Naive thymus-derived CD8-positive, alpha-beta T cell (primary cell): ENCODE measurements around the gene LAMTOR2. TPM values are rescaled to one million over a fixed set of nuclear protein-coding genes. Genes with fewer than 3 reads are reported as not detected.
"Not testable (repeated sequence)": the region's sequence is repeated elsewhere in the genome, so short reads cannot be mapped to it uniquely, and the experiment has no call there.

Experiments used
- ATAC-seq, 2 donors: fragments of 150-1000 bp; cut with Tn5 transposase in 1 of 2; sonication (Bioruptor Pico), chemical (Tn5 transposase) in 1 of 2; 1 replicate in 1 of 2; 2 replicates in 1 of 2; pipeline ENCODE4 v1.10.0; 2021; ENCODE audit warnings: mild to moderate bottlenecking in 2 of 2, moderate library complexity in 2 of 2
- POLR2A ChIA-PET: fragments of 350-600 bp; sonication (Branson Sonifier 250); formaldehyde crosslinking; loops from one replicate; lab custom pipeline; 2021; ENCODE audit warnings: antibody characterized with exemption; lab: Charles Lee
- DNase-seq, 10 donors: peaks; one replicate each; pipeline versions ENCODE4 v3.0.0 to v3.0.0-alpha.2; 2020 to 2022
- H3K27ac Mint-ChIP-seq, 10 donors: one replicate each; pipeline ENCODE4 v1.8.0; 2020 to 2022; ENCODE audit warnings: mild to moderate bottlenecking in 10 of 10, mixed read lengths in 10 of 10, moderate library complexity in 4 of 10, inconsistent platforms in 1 of 10
- H3K27me3 Mint-ChIP-seq, 5 donors: one replicate each; pipeline ENCODE4 v1.8.0; 2021 to 2022; ENCODE audit warnings: mixed read lengths in 5 of 5
- H3K36me3 Mint-ChIP-seq, 3 donors: one replicate each; pipeline ENCODE4 v1.8.0; 2020 to 2022; ENCODE audit warnings: mixed read lengths in 3 of 3, mild to moderate bottlenecking in 2 of 3, inconsistent platforms in 1 of 3
- H3K4me1 Mint-ChIP-seq, 4 donors: one replicate each; pipeline ENCODE4 v1.8.0; 2021 to 2022; ENCODE audit warnings: mixed read lengths in 4 of 4
- H3K4me3 Mint-ChIP-seq, 10 donors: one replicate each; pipeline ENCODE4 v1.8.0; 2020 to 2022; ENCODE audit warnings: mild to moderate bottlenecking in 10 of 10, mixed read lengths in 10 of 10, moderate library complexity in 6 of 10, inconsistent platforms in 1 of 10
- H3K9me3 Mint-ChIP-seq, 9 donors: one replicate each; pipeline ENCODE4 v1.8.0; 2020 to 2022; ENCODE audit warnings: mixed read lengths in 9 of 9, mild to moderate bottlenecking in 3 of 9, inconsistent platforms in 1 of 9, moderate library complexity in 1 of 9
- polyA plus RNA-seq, 3 donors: library from polyadenylated mRNA; unstranded; fragments of 300-500 nt; fragmentation: Illumina TruSeq; gene quantifications; one replicate each; pipeline ENCODE4 v1.2.3, GENCODE V29; 2021
- total RNA-seq, 8 experiments: library from RNA in 2 of 8; stranded (reverse) in 2 of 8; gene quantifications; one replicate each; pipeline ENCODE4 v1.2.3 and lab custom pipeline; 2021 to 2026

The LAMTOR2 gene
- total and polyA plus RNA-seq, 5 experiments from 2014 or later: 22.6 to 102 (median 89.1) TPM

GRCh38 chr1:156070548-156070947 lies 16.0 kb downstream of the LAMTOR2 start:
- Mint-ChIP-seq H3K4me3 (no peak overlapping the region), H3K27me3 (peaks cover 0 to 1% (median 0%) of the 10 kb centered on the region in 5 donors), H3K9me3 (no peaks in the 10 kb centered on the region), H3K4me1 (peaks cover 3 to 9% (median 6%) of the 10 kb centered on the region in 4 donors), H3K36me3 (no peaks in the 10 kb centered on the region), H3K27ac (no peak overlapping the region)
- no peak for DNase-seq
- POLR2A ChIA-PET: no interaction called here
- no peak for ATAC-seq

GRCh38 chr1:156071332-156071816 lies 16.8 kb downstream of the LAMTOR2 start:
- H3K9me3 Mint-ChIP-seq, DNase-seq, ATAC-seq, H3K36me3 Mint-ChIP-seq, H3K4me3 Mint-ChIP-seq, H3K27ac Mint-ChIP-seq, POLR2A ChIA-PET, H3K27me3 Mint-ChIP-seq, H3K4me1 Mint-ChIP-seq: not testable (repeated sequence)

- POLR2A ChIA-PET: interaction anchor here (1.0 kb wide), 1 partner anchor 13 kb away, joined by 3 read pairs; no protein-coding TSS in a partner anchor
These were observed 17.7 kb downstream of the LAMTOR2 start for GRCh38 chr1:156072251-156072650.

GRCh38 chr1:156073110-156073687 lies 18.6 kb downstream of the LAMTOR2 start:
- H3K27me3 Mint-ChIP-seq: peaks cover 0 to 5% (median 0%) of the 10 kb centered on the region in 5 donors
- H3K27ac Mint-ChIP-seq: peak overlapping the region in 1 of 10 donors; percentile 9
- no peaks in the 10 kb centered on the region for H3K36me3 Mint-ChIP-seq
- no peak for ATAC-seq
- POLR2A ChIA-PET: interaction anchor here (1.0 kb wide), 1 partner anchor 14 kb away, joined by 3 read pairs; no protein-coding TSS in a partner anchor
- H3K4me1 Mint-ChIP-seq: peaks cover 0 to 2% (median under 1%) of the 10 kb centered on the region in 4 donors
- no peak overlapping the region for H3K4me3 Mint-ChIP-seq
- DNase-seq: no peak
- no peaks in the 10 kb centered on the region for H3K9me3 Mint-ChIP-seq

More at GRCh38 chr1:156072251-156072650, 17.7 kb downstream of the LAMTOR2 start:
- DNase-seq (no peak), ATAC-seq (no peak)
- H3K4me3 Mint-ChIP-seq: no peak overlapping the region
- H3K27ac Mint-ChIP-seq: peak overlapping the region in 1 of 10 donors; percentile 34
- peaks cover 0 to 1% (median 0%) of the 10 kb centered on the region in 5 donors for H3K27me3 Mint-ChIP-seq
- peaks cover 0 to 3% (median under 1%) of the 10 kb centered on the region in 4 donors for H3K4me1 Mint-ChIP-seq
- H3K36me3 Mint-ChIP-seq: no peaks in the 10 kb centered on the region
- no peaks in the 10 kb centered on the region for H3K9me3 Mint-ChIP-seq

GRCh38 chr1:156073740-156074139 lies 19.2 kb downstream of the LAMTOR2 start:
- DNase-seq (no peak), ATAC-seq (no peak)
- Mint-ChIP-seq H3K4me3 (no peak overlapping the region), H3K27me3 (peaks cover 0 to 5% (median 0%) of the 10 kb centered on the region in 5 donors), H3K4me1 (peaks cover 0 to 2% (median under 1%) of the 10 kb centered on the region in 4 donors), H3K36me3 (no peaks in the 10 kb centered on the region), H3K27ac (peak overlapping the region in 1 of 10 donors; percentile 9), H3K9me3 (no peaks in the 10 kb centered on the region)
- POLR2A ChIA-PET: no interaction called here

GRCh38 chr1:156074661-156075060 lies 20.1 kb downstream of the LAMTOR2 start:
- Mint-ChIP-seq H3K36me3 (no peaks in the 10 kb centered on the region), H3K4me1 (peaks cover 0 to 2% (median under 1%) of the 10 kb centered on the region in 4 donors), H3K9me3 (no peaks in the 10 kb centered on the region), H3K27me3 (peaks cover 0 to 5% (median 0%) of the 10 kb centered on the region in 5 donors), H3K4me3 (no peak overlapping the region), H3K27ac (no peak overlapping the region)
- ATAC-seq (no peak), DNase-seq (no peak)
- POLR2A ChIA-PET: no interaction called here

GRCh38 chr1:156075162-156075561 lies 20.6 kb downstream of the LAMTOR2 start:
- Mint-ChIP-seq H3K9me3 (no peaks in the 10 kb centered on the region), H3K4me1 (peaks cover 0 to 2% (median under 1%) of the 10 kb centered on the region in 4 donors), H3K27me3 (peaks cover 0 to 5% (median 0%) of the 10 kb centered on the region in 5 donors), H3K4me3 (no peak overlapping the region), H3K36me3 (no peaks in the 10 kb centered on the region), H3K27ac (no peak overlapping the region)
- ATAC-seq: no peak
- DNase-seq: no peak
- POLR2A ChIA-PET: no interaction called here

GRCh38 chr1:156075775-156076204 lies 21.2 kb downstream of the LAMTOR2 start:
- POLR2A ChIA-PET: no interaction called here
- Mint-ChIP-seq H3K27me3 (peaks cover 0 to 5% (median 0%) of the 10 kb centered on the region in 5 donors), H3K36me3 (no peaks in the 10 kb centered on the region), H3K4me3 (peak overlapping the region in 1 of 10 donors; percentile 22), H3K27ac (no peak overlapping the region), H3K4me1 (peaks cover 0 to 2% (median under 1%) of the 10 kb centered on the region in 4 donors), H3K9me3 (no peaks in the 10 kb centered on the region)
- ATAC-seq (no peak), DNase-seq (no peak)

GRCh38 chr1:156076609-156077429 lies 22.2 kb downstream of the LAMTOR2 start:
- POLR2A ChIA-PET: no interaction called here
- DNase-seq (no peak), ATAC-seq (peak in 1 of 2 donors; percentile 22)
- Mint-ChIP-seq H3K27me3 (peaks cover 0 to 5% (median 0%) of the 10 kb centered on the region in 5 donors), H3K27ac (peak overlapping the region in 1 of 10 donors; percentile 24), H3K36me3 (no peaks in the 10 kb centered on the region), H3K9me3 (no peaks in the 10 kb centered on the region), H3K4me1 (peaks cover 0 to 5% (median 2%) of the 10 kb centered on the region in 4 donors), H3K4me3 (peak overlapping the region in 6 of 10 donors; percentile 18 to 77 (median 42))

GRCh38 chr1:156077430-156077760 lies 22.8 kb downstream of the LAMTOR2 start:
- Mint-ChIP-seq H3K36me3 (no peaks in the 10 kb centered on the region), H3K27ac (peak overlapping the region in 1 of 10 donors; percentile 2), H3K4me1 (peaks cover 0 to 6% (median 3%) of the 10 kb centered on the region in 4 donors), H3K4me3 (peak overlapping the region in 1 of 10 donors; percentile 18), H3K9me3 (no peaks in the 10 kb centered on the region), H3K27me3 (peaks cover 0 to 5% (median 0%) of the 10 kb centered on the region in 5 donors)
- ATAC-seq (no peak), DNase-seq (no peak)
- POLR2A ChIA-PET: no interaction called here

GRCh38 chr1:156078728-156079127 lies 24.1 kb downstream of the LAMTOR2 start:
- ATAC-seq (no peak), DNase-seq (no peak)
- no peaks in the 10 kb centered on the region for H3K9me3 Mint-ChIP-seq
- peak overlapping the region in 3 of 10 donors; percentile 0 to 58 (median 58) for H3K27ac Mint-ChIP-seq
- H3K36me3 Mint-ChIP-seq: no peaks in the 10 kb centered on the region
- peaks cover 0 to 13% (median 7%) of the 10 kb centered on the region in 4 donors for H3K4me1 Mint-ChIP-seq
- POLR2A ChIA-PET: no interaction called here
- H3K4me3 Mint-ChIP-seq: peak overlapping the region in 3 of 10 donors; percentile 22 to 66 (median 57)
- H3K27me3 Mint-ChIP-seq: peaks cover 2 to 8% (median 4%) of the 10 kb centered on the region in 5 donors

- Mint-ChIP-seq H3K27me3 (peaks cover 5 to 13% (median 11%) of the 10 kb centered on the region in 5 donors), H3K27ac (peak overlapping the region in 1 of 10 donors; percentile 25), H3K4me1 (peaks cover 0 to 16% (median 7%) of the 10 kb centered on the region in 4 donors), H3K4me3 (peak overlapping the region in 5 of 10 donors; percentile 6 to 81 (median 51)), H3K9me3 (no peaks in the 10 kb centered on the region), H3K36me3 (no peaks in the 10 kb centered on the region)
- no peak for ATAC-seq
- DNase-seq: no peak
- POLR2A ChIA-PET: no interaction called here
These were observed 25.2 kb downstream of the LAMTOR2 start for GRCh38 chr1:156079762-156080161.
